PC-3 (cell line): ENCODE data around the gene PROSER3.

Experiments
- EZH2 ChIP-seq: fragments of 300-600 bp; sonication (generic); IDR thresholded peaks from one replicate; pipeline ENCODE4 v1.6.1; 2017; ENCODE audit warnings: antibody characterized with exemption, mild to moderate bottlenecking, low read length; ENCODE audit not compliant: unreplicated experiment
- EZH2phosphoT487 ChIP-seq: fragments of 300-600 bp; sonication (generic); IDR thresholded peaks from 2 replicates; pipeline ENCODE4 v1.6.1; 2018; ENCODE audit warnings: mild to moderate bottlenecking, antibody characterized with exemption, low read length, borderline replicate concordance
- TF ChIP-seq, protein P1 (sequence below): fragments of 300-600 bp; sonication (generic); conservative IDR thresholded peaks from 2 replicates; pipeline ENCODE4 v1.5.1; 2017; ENCODE audit warnings: antibody characterized with exemption, low read depth, mild to moderate bottlenecking, low read length

DNA sequence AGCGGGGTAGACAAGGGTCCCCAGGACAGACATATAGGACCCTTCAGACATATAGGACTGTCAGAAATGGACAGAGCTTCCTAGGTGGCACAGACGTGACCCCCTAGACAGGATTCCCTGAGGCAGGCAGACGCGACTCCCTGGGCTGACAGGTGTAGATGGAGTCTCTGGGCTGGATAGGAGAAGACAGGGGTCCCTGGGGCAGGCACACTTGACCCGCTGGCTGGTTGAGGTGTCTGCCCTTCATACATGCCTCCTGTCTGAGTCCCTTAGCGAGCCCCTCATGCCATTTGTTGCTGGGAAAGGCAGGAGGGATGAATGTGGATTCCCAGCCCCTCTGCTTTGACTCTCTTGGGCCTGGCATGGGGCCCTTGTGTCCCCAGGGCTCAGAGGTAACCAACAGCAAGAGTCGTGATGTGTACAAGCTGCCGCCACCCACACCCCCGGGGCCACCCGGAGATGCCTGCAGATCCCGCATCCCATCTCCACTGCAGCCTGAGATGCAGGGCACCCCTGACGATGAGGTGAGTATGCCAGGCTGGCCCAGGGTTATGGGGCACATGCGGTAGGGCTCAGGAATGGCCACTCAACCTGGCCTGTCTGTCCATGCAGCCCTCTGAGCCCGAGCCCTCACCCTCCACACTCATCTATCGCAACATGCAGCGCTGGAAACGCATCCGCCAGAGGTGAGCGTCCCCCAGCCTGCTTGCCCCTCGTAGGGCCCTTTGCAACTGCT lies 4.2 kb upstream of the PROSER3 start:
- TF ChIP-seq, protein P1, sequence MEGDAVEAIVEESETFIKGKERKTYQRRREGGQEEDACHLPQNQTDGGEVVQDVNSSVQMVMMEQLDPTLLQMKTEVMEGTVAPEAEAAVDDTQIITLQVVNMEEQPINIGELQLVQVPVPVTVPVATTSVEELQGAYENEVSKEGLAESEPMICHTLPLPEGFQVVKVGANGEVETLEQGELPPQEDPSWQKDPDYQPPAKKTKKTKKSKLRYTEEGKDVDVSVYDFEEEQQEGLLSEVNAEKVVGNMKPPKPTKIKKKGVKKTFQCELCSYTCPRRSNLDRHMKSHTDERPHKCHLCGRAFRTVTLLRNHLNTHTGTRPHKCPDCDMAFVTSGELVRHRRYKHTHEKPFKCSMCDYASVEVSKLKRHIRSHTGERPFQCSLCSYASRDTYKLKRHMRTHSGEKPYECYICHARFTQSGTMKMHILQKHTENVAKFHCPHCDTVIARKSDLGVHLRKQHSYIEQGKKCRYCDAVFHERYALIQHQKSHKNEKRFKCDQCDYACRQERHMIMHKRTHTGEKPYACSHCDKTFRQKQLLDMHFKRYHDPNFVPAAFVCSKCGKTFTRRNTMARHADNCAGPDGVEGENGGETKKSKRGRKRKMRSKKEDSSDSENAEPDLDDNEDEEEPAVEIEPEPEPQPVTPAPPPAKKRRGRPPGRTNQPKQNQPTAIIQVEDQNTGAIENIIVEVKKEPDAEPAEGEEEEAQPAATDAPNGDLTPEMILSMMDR: no peak
- TF ChIP-seq EZH2: no peak
- no peak for TF ChIP-seq EZH2phosphoT487
